Measurements from ENCODE around the gene SH3GL2.

GRCh38 chr9:17742067-17742466 is 163.2 kb downstream of the SH3GL2 start:
- TF ChIP-seq POLR2AphosphoS5 (IDR thresholded peaks at IDR 0.05; ENCODE audit: low read depth, low read length): no peak
- TF ChIP-seq POLR2A (IDR thresholded peaks at IDR 0.05; ENCODE audit: low read depth, low read length): no peak
